GM18867 (cell line): ENCODE measurements around the gene IQGAP3.
"Not testable (repeated sequence)": the region's sequence is repeated elsewhere in the genome, so short reads cannot be mapped to it uniquely, and the experiment has no call there.

Experiments
- ATAC-seq: cut with Tn5 transposase; IDR thresholded peaks from one replicate; pipeline ENCODE4 v1.9.1; 2021; ENCODE audit warnings: mild to moderate bottlenecking, moderate library complexity; ENCODE audit not compliant: unreplicated experiment

IQGAP3 gene

GRCh38 chr1:156571261-156571852 is 1.0 kb downstream of the IQGAP3 start:
- ATAC-seq: no peak

- no peak for ATAC-seq
Observed at GRCh38 chr1:156566436-156566835, 5.9 kb downstream of the IQGAP3 start.

- ATAC-seq: no peak
Observed at GRCh38 chr1:156565519-156565918, 6.8 kb downstream of the IQGAP3 start.

- ATAC-seq: no peak
Observed at GRCh38 chr1:156560585-156561163, 11.7 kb downstream of the IQGAP3 start.

GRCh38 chr1:156559797-156560385 is 12.5 kb downstream of the IQGAP3 start:
- ATAC-seq: no peak

- no peak for ATAC-seq
Observed at GRCh38 chr1:156559086-156559796, 13.1 kb downstream of the IQGAP3 start.

- ATAC-seq: no peak
Observed at GRCh38 chr1:156556354-156556753, 16.0 kb downstream of the IQGAP3 start.

GRCh38 chr1:156555715-156556114 is 16.6 kb downstream of the IQGAP3 start:
- ATAC-seq: no peak

- no peak for ATAC-seq
Observed at GRCh38 chr1:156554971-156555370, 17.4 kb downstream of the IQGAP3 start.

GRCh38 chr1:156553860-156554485 is 18.4 kb downstream of the IQGAP3 start:
- no peak for ATAC-seq

GRCh38 chr1:156552937-156553336 is 19.4 kb downstream of the IQGAP3 start:
- ATAC-seq: not testable (repeated sequence)

- no peak for ATAC-seq
Observed at GRCh38 chr1:156552518-156552917, 19.8 kb downstream of the IQGAP3 start.

GRCh38 chr1:156551869-156552268 is 20.5 kb downstream of the IQGAP3 start:
- ATAC-seq: no peak

- ATAC-seq: no peak
Observed at GRCh38 chr1:156551066-156551643, 21.2 kb downstream of the IQGAP3 start.

- ATAC-seq: no peak
Observed at GRCh38 chr1:156550346-156550745, 22.0 kb downstream of the IQGAP3 start.

- no peak for ATAC-seq
Observed at GRCh38 chr1:156549831-156550230, 22.5 kb downstream of the IQGAP3 start.

- no peak for ATAC-seq
Observed at GRCh38 chr1:156549390-156549789, 23.0 kb downstream of the IQGAP3 start.

- no peak for ATAC-seq
Observed at GRCh38 chr1:156547982-156548381, 24.4 kb downstream of the IQGAP3 start.

- ATAC-seq: no peak
Observed at GRCh38 chr1:156547434-156547833, 24.9 kb downstream of the IQGAP3 start.

- no peak for ATAC-seq
Observed at GRCh38 chr1:156546267-156546666, 26.1 kb downstream of the IQGAP3 start.

- ATAC-seq: no peak
Observed at GRCh38 chr1:156544592-156545102, 27.7 kb downstream of the IQGAP3 start.
